Trophoblast cell (in vitro differentiated cells and primary cell): ENCODE measurements around the gene CYP51A1. TPM values are rescaled to one million over a fixed set of nuclear protein-coding genes. Genes with fewer than 3 reads are reported as not detected.
A peak's percentile ranks its signal among the peaks of the same experiment; 100 is the strongest.
"Not testable (repeated sequence)": the region's sequence is repeated elsewhere in the genome, so short reads cannot be mapped to it uniquely, and the experiment has no call there.

Experiments used
- DNase-seq, 2 donors: peaks; one replicate each; pipeline ENCODE4 v3.0.0-alpha.2; 2016
- H2AFZ ChIP-seq: 2 replicates; pipeline ENCODE4 v1.6.1; 2013; ENCODE audit warnings: low read length, moderate library complexity, mild to moderate bottlenecking; ENCODE audit not compliant: insufficient read depth, poor library complexity
- H2AK5ac ChIP-seq: 2 replicates; pipeline ENCODE4 v1.6.1; 2013; ENCODE audit warnings: mild to moderate bottlenecking, low read length
- H2BK120ac ChIP-seq: 2 replicates; pipeline ENCODE4 v1.6.1; 2013; ENCODE audit warnings: low read length, mild to moderate bottlenecking, moderate library complexity; ENCODE audit not compliant: insufficient read depth, poor library complexity
- H2BK12ac ChIP-seq: 2 replicates; pipeline ENCODE4 v1.6.1; 2013; ENCODE audit warnings: mild to moderate bottlenecking, low read length, moderate library complexity
- H2BK5ac ChIP-seq: 2 replicates; pipeline ENCODE4 v1.6.1; 2013; ENCODE audit warnings: low read length, low read depth, moderate library complexity, mild to moderate bottlenecking; ENCODE audit not compliant: poor library complexity
- H3K14ac ChIP-seq: 2 replicates; pipeline ENCODE4 v1.6.1; 2013; ENCODE audit warnings: mild to moderate bottlenecking, low read length
- H3K18ac ChIP-seq: 2 replicates; pipeline ENCODE4 v1.6.1; 2013; ENCODE audit warnings: mild to moderate bottlenecking, low read length
- H3K23ac ChIP-seq: 2 replicates; pipeline ENCODE4 v1.6.1; 2013; ENCODE audit warnings: low read length
- H3K27ac ChIP-seq: 2 replicates; pipeline ENCODE4 v1.5.1; 2013; ENCODE audit warnings: low read depth, mild to moderate bottlenecking, inconsistent platforms, low read length, moderate library complexity
- H3K27me3 ChIP-seq: 2 replicates; pipeline ENCODE4 v1.6.1; 2013; ENCODE audit warnings: inconsistent platforms, mild to moderate bottlenecking, low read length, moderate library complexity; ENCODE audit not compliant: insufficient read depth
- H3K36me3 ChIP-seq, 2 experiments: 1 replicate in 1 of 2; 2 replicates in 1 of 2; pipeline ENCODE4 v1.6.1; 2013; ENCODE audit warnings: low read length in 2 of 2, mild to moderate bottlenecking in 2 of 2, moderate library complexity in 1 of 2; ENCODE audit not compliant: insufficient read depth in 2 of 2, control insufficient read depth in 1 of 2
- H3K4ac ChIP-seq: 2 replicates; pipeline ENCODE4 v1.6.1; 2013; ENCODE audit warnings: low read depth, mild to moderate bottlenecking, low read length, moderate library complexity
- H3K4me1 ChIP-seq, 2 experiments: 1 replicate in 1 of 2; 2 replicates in 1 of 2; pipeline ENCODE4 v1.6.1; 2013; ENCODE audit warnings: low read length in 2 of 2, mild to moderate bottlenecking in 2 of 2, moderate library complexity in 1 of 2; ENCODE audit not compliant: insufficient read depth in 2 of 2, control insufficient read depth in 1 of 2
- H3K4me2 ChIP-seq: 2 replicates; pipeline ENCODE4 v1.6.1; 2013; ENCODE audit warnings: inconsistent platforms, mild to moderate bottlenecking, low read length, moderate library complexity
- H3K4me3 ChIP-seq: 2 replicates; pipeline ENCODE4 v1.5.1; 2013; ENCODE audit warnings: mild to moderate bottlenecking, low read depth, low read length, inconsistent platforms
- H3K79me1 ChIP-seq: one replicate; pipeline ENCODE4 v1.6.1; 2013; ENCODE audit warnings: low read length
- H3K79me2 ChIP-seq: 2 replicates; pipeline ENCODE4 v1.6.1; 2013; ENCODE audit warnings: low read length, mild to moderate bottlenecking; ENCODE audit not compliant: control insufficient read depth, insufficient read depth, poor library complexity
- H3K9ac ChIP-seq: 2 replicates; pipeline ENCODE4 v1.6.1; 2013; ENCODE audit warnings: mild to moderate bottlenecking, low read length
- H3K9me3 ChIP-seq: 2 replicates; pipeline ENCODE4 v1.6.1; 2013; ENCODE audit warnings: low read depth, mild to moderate bottlenecking, control low read depth, inconsistent platforms, low read length; ENCODE audit not compliant: insufficient read depth
- H4K12ac ChIP-seq: 2 replicates; pipeline ENCODE4 v1.6.1; 2013; ENCODE audit warnings: low read depth, mild to moderate bottlenecking, low read length, moderate library complexity
- H4K8ac ChIP-seq: 2 replicates; pipeline ENCODE4 v1.6.1; 2013; ENCODE audit warnings: low read depth, mild to moderate bottlenecking, low read length, moderate library complexity
- H4K91ac ChIP-seq: one replicate; pipeline ENCODE4 v1.6.1; 2013; ENCODE audit warnings: low read depth, mild to moderate bottlenecking, low read length, moderate library complexity
- WGBS: extraction: QIAGEN DNeasy Blood & Tissue Kit; methylation state at CpG from one replicate; pipeline ENCODE4 v1.1.7; 2013; ENCODE audit warnings: missing lambda C conversion rate; ENCODE audit not compliant: insufficient read length, insufficient coverage; ENCODE audit errors: extremely low coverage; 5-methylcytosine and 5-hydroxymethylcytosine counted together
- polyA plus RNA-seq: library from polyadenylated mRNA; stranded (reverse); fragments of 200-250 nt; gene quantifications from 2 replicates; pipeline ENCODE4 v1.2.3, GENCODE V29; 2013

Gene CYP51A1
- 151 and 152 TPM in 2 replicates for polyA plus RNA-seq

DNA sequence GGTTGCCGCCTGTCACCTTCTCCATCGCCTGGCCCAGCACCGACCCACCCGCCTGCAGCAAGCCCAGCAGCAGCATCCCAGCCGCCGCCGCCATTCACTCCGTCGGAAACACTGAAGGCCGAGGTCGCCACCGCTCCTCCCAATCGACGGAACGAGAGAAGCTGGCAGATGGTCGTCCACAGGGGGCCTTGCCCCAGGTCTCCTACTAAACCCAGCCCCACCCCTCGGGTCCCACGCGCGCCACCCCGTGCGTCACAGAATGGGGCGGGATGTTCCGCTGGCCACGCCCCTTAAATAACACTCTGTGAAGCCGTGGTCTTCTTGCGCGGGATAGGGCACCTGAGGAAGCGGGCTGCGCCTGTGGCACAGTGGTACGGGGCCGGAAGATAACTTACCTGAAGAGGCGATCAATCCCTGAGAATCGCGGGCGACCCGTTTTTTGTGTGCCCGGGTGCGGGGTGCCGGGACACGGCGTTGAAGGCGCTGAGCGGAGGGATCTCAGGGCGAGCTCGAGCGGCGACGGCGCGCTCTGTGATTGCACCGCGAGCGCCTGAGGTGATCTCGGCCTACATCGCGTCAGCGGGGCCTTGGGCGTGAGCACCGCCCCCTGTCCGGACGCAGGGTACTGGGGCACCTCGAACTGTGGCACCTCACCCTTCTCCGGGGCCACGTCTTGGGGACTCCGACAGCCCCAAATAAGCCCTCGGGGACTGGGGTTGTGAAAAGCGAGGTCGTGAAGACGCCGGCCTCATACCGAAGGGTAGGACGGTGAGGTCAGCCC is at the start of gene CYP51A1:
Gene CYP51A1 (minus strand): TSS at position 207 of the 781 bp plus-strand sequence. CDS start 113 bp downstream, at position 94.
- Histone ChIP-seq H3K18ac (peak within 1 kb of the TSS; percentile 84), H3K14ac (peak within 1 kb of the TSS; percentile 87), H3K9me3 (peaks cover 1% of the 10 kb centered on the region), H4K91ac (peak within 1 kb of the TSS; percentile 99), H2BK5ac (peak within 1 kb of the TSS; percentile 99), H3K79me1 (peaks cover 20% of the 10 kb centered on the region), H3K27ac (peak within 1 kb of the TSS; percentile 89), H2AFZ (peak within 1 kb of the TSS; percentile 89), H3K27me3 (no peaks in the 10 kb centered on the region), H2BK120ac (peak within 1 kb of the TSS; percentile 99), H3K4me1 (peaks cover 0 to 7% of the 10 kb centered on the region in 2 experiments), H4K8ac (peak within 1 kb of the TSS; percentile 94), H3K36me3 (peaks cover 0 to 2% of the 10 kb centered on the region in 2 experiments), H2AK5ac (peak within 1 kb of the TSS; percentile 18), H3K4me2 (peak within 1 kb of the TSS; percentile 62), H3K79me2 (peaks cover 17% of the 10 kb centered on the region), H3K9ac (peak within 1 kb of the TSS; percentile 92), H3K23ac (no peak within 1 kb of the TSS), H2BK12ac (peak within 1 kb of the TSS; percentile 51), H4K12ac (peak within 1 kb of the TSS; percentile 86), H3K4ac (peak within 1 kb of the TSS; percentile 88), H3K4me3 (peak within 1 kb of the TSS; percentile 100)
- WGBS: no CpG with 5 or more reads among the region's 73 CpGs
- DNase-seq: peak; percentile 77 to 92

DNA sequence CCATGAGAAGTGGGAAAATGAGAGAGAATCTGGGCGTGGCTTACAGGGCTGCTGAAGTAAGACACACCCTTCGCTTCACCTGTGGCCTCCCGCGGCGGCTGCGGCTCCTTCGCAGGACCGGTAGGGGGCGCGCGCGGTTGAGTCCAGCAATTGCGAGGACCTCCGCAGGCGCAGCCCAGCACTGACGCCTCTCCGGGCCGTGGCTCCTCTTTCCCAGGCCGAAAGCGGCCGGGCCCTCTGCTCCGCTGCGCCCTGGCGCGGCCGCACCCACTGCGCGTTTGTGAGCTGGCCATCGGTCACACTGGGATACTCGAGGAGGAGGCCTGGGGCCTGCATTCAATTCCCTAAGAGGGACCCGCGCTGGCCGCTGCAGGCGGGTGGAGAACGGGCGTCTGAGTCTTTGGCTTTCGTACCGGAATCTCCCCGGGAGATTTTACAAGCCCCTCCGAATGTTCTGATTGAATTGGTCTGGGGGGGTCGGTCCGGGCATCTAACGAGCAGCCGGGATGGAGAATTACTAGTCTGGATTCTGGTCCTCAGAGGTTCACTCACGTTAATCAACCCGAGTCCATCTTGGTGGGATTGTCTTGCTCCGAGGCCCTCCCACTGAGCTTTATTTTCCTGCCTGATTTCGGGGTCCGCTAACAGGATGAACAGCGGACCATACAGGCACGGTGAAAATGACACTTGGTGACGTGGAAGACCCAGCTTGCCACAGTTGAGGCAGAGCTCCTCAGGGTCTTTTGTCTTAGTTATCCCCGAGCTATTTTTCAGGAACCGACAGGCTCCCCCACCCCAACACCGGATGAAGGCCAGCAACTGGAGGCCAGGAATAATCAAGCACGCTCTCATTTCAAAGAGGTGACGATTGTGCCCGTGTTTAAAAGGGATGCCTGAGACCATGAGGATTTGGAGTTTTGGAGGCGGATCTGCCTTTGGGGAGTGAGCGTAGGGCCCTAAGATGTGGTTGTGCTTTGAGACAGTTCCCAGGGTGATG is 44.9 kb upstream of the CYP51A1 start, which contains the start of gene LRRD1:
Gene LRRD1 (minus strand): TSS at position 215 of the 997 bp plus-strand sequence. CDS start 13,940 bp downstream, outside the sequence.
- Histone ChIP-seq H3K4ac (no peak within 1 kb of the TSS), H3K9me3 (no peaks in the 10 kb centered on the region), H3K23ac (no peak within 1 kb of the TSS), H4K12ac (peak within 1 kb of the TSS; percentile 34), H3K27me3 (no peaks in the 10 kb centered on the region), H3K14ac (no peak within 1 kb of the TSS), H4K8ac (peak within 1 kb of the TSS; percentile 73), H2AK5ac (no peak within 1 kb of the TSS), H3K79me1 (no peaks in the 10 kb centered on the region), H2AFZ (peak within 1 kb of the TSS; percentile 73), H3K18ac (no peak within 1 kb of the TSS), H3K4me1 (no peaks in the 10 kb centered on the region), H3K36me3 (no peaks in the 10 kb centered on the region), H4K91ac (no peak within 1 kb of the TSS), H2BK12ac (no peak within 1 kb of the TSS), H3K4me2 (peak within 1 kb of the TSS; percentile 75), H3K79me2 (no peaks in the 10 kb centered on the region), H2BK120ac (no peak within 1 kb of the TSS), H3K27ac (no peak within 1 kb of the TSS), H3K9ac (peak within 1 kb of the TSS; percentile 42), H2BK5ac (no peak within 1 kb of the TSS), H3K4me3 (peak within 1 kb of the TSS; percentile 61)
- DNase-seq: peak; percentile 82 to 93
- no CpG with 5 or more reads among the region's 60 CpGs for WGBS

GRCh38 chr7:92177362-92177761 is 43.1 kb upstream of the CYP51A1 start:
- Histone ChIP-seq H3K4me2 (no peak overlapping the region), H3K36me3 (no peaks in the 10 kb centered on the region), H3K14ac (no peak overlapping the region), H3K79me2 (no peaks in the 10 kb centered on the region), H2AFZ (no peak overlapping the region), H3K79me1 (no peaks in the 10 kb centered on the region), H4K12ac (no peak overlapping the region), H3K27me3 (no peaks in the 10 kb centered on the region), H3K9ac (no peak overlapping the region), H3K23ac (no peak overlapping the region), H3K4me1 (no peaks in the 10 kb centered on the region), H2BK12ac (no peak overlapping the region), H3K9me3 (no peaks in the 10 kb centered on the region), H3K4ac (no peak overlapping the region), H2AK5ac (no peak overlapping the region), H4K91ac (no peak overlapping the region), H3K27ac (no peak overlapping the region), H3K4me3 (no peak overlapping the region), H2BK120ac (no peak overlapping the region), H4K8ac (no peak overlapping the region), H2BK5ac (no peak overlapping the region), H3K18ac (no peak overlapping the region)
- DNase-seq: no peak

DNA sequence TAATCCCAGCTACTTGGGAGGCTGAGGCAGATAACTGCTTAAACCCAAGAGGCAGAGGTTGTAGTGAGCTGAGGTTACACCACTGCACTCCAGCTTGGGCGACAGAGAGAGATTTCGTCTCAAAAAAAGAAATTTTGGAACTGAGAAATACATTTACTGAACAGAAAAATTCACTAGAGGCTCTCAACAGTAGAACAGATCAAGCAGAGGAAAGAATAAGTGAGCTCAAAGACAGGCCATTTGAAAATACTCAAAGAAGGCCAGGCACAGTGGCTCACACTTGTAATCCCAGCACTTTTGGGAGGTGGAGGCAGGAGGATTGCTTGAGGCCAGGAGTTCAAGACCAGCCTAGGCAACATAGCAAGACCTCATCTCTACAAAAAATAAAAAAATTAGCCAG is 35.3 kb upstream of the CYP51A1 start:
- H3K14ac ChIP-seq, H3K27me3 ChIP-seq, DNase-seq, H3K4me3 ChIP-seq, H4K8ac ChIP-seq, H3K27ac ChIP-seq, H3K36me3 ChIP-seq, H3K18ac ChIP-seq, H4K91ac ChIP-seq, H3K9ac ChIP-seq, H3K79me2 ChIP-seq, H2BK5ac ChIP-seq, H2BK120ac ChIP-seq, H4K12ac ChIP-seq, H3K4me1 ChIP-seq, H3K4me2 ChIP-seq, H3K79me1 ChIP-seq, H3K4ac ChIP-seq, H2BK12ac ChIP-seq, H2AK5ac ChIP-seq, H3K23ac ChIP-seq, H2AFZ ChIP-seq, H3K9me3 ChIP-seq: not testable (repeated sequence)
- WGBS: no CpG with 5 or more reads among the region's 2 CpGs
